ENCODE results near the gene RAB30. TPM values are rescaled to one million over a fixed set of nuclear protein-coding genes. Genes with fewer than 3 reads are reported as not detected.
A peak's percentile ranks its signal among the peaks of the same experiment; 100 is the strongest.

The RAB30 gene
- total RNA-seq, 2 donors from 2014 or later, result 8.4 to 15.8 TPM

DNA sequence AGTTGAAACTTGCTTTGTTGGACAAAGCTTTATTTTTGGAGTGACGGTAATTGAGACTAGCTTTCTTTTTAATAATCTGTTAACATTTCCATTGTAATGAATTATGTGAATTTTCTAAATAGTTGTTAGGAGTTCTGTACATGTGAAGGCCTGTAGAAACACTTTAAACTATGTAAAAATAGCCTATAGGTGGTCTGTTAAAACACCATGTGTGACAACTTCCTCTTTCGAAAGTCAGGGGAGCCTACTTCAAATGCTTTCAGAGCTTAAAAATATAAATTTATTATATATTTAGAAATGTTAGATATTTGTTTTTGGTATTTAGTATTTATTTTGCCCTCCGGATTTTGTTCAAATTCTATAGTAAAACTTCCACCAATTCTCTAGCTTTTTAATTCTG, 141.5 kb downstream of the RAB30 start:
- Histone ChIP-seq H3K9me3 (ENCODE audit: control insufficient read depth, low read length) (no peaks in the 10 kb centered on the region), H3K27me3 (ENCODE audit: control insufficient read depth, insufficient read depth, low read length, poor library complexity, severe bottlenecking) (no peaks in the 10 kb centered on the region), H3K9ac (ENCODE audit: extremely low read depth, low read length, poor library complexity, severe bottlenecking) (no peak overlapping the region), H3K4me1 (ENCODE audit: control insufficient read depth, insufficient read depth, low read length) (no peaks in the 10 kb centered on the region), H3K36me3 (ENCODE audit: control insufficient read depth, insufficient read depth, low read length) (peaks cover 21% of the 10 kb centered on the region), H3K4me3 (ENCODE audit: low read length) (no peak overlapping the region), H3K27ac (ENCODE audit: low read depth, low read length) (no peak overlapping the region)
- Mint-ChIP-seq H3K4me1 (no peaks in the 10 kb centered on the region), H3K36me3 (ENCODE audit: low read depth) (peaks cover 26% of the 10 kb centered on the region), H3K4me3 (no peak overlapping the region), H3K9me3 (no peaks in the 10 kb centered on the region), H3K27ac (no peak overlapping the region), H3K27me3 (ENCODE audit: insufficient read depth) (no peaks in the 10 kb centered on the region)
- WGBS, 2 experiments (ENCODE audit: insufficient coverage in 1 of 2, insufficient read length in 1 of 2), result 0% methylated on average over 1 of the region's 3 CpGs; no CpG with 5 or more reads in 1 of the 2 experiments
- no peak for DNase-seq
- TF ChIP-seq, protein P1, sequence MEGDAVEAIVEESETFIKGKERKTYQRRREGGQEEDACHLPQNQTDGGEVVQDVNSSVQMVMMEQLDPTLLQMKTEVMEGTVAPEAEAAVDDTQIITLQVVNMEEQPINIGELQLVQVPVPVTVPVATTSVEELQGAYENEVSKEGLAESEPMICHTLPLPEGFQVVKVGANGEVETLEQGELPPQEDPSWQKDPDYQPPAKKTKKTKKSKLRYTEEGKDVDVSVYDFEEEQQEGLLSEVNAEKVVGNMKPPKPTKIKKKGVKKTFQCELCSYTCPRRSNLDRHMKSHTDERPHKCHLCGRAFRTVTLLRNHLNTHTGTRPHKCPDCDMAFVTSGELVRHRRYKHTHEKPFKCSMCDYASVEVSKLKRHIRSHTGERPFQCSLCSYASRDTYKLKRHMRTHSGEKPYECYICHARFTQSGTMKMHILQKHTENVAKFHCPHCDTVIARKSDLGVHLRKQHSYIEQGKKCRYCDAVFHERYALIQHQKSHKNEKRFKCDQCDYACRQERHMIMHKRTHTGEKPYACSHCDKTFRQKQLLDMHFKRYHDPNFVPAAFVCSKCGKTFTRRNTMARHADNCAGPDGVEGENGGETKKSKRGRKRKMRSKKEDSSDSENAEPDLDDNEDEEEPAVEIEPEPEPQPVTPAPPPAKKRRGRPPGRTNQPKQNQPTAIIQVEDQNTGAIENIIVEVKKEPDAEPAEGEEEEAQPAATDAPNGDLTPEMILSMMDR (conservative IDR thresholded peaks at IDR 0.05), result no peak

DNA sequence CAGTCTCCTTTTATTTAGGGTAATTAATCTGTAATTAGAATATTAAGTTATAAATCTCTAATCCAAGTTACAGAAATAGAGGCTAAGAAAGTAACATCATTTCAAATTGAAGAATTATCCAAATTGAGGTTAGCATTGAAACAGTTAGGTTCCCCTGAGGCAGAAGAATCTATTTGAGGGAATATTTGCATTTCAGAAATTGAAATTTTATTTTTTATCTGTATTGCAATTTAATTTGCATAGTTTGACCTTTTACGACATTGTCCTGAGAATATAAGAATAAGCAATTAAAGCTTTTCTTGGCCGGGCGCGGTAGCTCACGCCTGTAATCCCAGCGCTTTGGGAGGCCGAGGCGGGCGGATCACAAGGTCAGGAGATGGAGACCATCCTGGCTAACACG, 142.6 kb downstream of the RAB30 start:
- H3K4me1 Mint-ChIP-seq, result no peaks in the 10 kb centered on the region
- no peak overlapping the region for H3K4me3 Mint-ChIP-seq

DNA sequence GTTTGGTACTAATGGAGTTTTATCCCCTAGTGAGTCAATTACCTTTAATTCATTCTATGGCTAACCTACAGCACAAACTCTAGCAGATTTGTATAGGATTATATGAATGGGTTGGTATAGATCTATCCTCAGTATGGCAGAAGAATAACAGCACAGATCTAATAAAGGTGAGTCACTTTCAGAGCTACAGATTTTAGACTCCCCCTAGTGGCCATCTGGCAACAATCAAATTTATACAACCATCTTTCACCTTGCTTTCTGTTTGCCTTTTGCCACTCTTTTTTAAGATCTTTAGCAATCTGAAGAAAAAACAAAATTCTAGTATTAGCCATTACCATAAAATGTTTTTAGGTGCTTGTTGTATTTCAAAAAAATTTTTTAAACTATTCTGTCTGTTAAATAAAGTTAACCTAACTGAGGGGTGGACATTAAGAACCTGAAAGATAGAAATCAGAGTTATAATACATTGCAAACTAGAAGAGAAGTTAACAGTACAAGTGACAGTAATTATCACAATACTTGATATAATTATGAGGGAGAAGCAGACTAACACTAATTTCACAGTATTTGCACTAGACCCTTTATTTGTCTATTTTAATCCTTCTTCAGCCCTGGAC, 144.3 kb downstream of the RAB30 start:
- Mint-ChIP-seq H3K4me1 (peaks cover 9% of the 10 kb centered on the region), H3K36me3 (ENCODE audit: low read depth) (peaks cover 19% of the 10 kb centered on the region), H3K4me3 (no peak overlapping the region), H3K9me3 (no peaks in the 10 kb centered on the region), H3K27me3 (ENCODE audit: insufficient read depth) (no peaks in the 10 kb centered on the region), H3K27ac (no peak overlapping the region)
- TF ChIP-seq, protein P1 (conservative IDR thresholded peaks at IDR 0.05), result peak; percentile 89
- H3K27ac ChIP-seq (ENCODE audit: low read depth, low read length), result no peak overlapping the region
- H3K27me3 ChIP-seq (ENCODE audit: control insufficient read depth, insufficient read depth, low read length, poor library complexity, severe bottlenecking), result no peaks in the 10 kb centered on the region
- peaks cover 7% of the 10 kb centered on the region for H3K4me1 ChIP-seq (ENCODE audit: control insufficient read depth, insufficient read depth, low read length)
- peaks cover 17% of the 10 kb centered on the region for H3K36me3 ChIP-seq (ENCODE audit: control insufficient read depth, insufficient read depth, low read length)
- DNase-seq, result no peak
- H3K9me3 ChIP-seq (ENCODE audit: control insufficient read depth, low read length), result no peaks in the 10 kb centered on the region
- no peak overlapping the region for H3K9ac ChIP-seq (ENCODE audit: extremely low read depth, low read length, poor library complexity, severe bottlenecking)
- no peak overlapping the region for H3K4me3 ChIP-seq (ENCODE audit: low read length)

More for the DNA sequence above, 142.6 kb downstream of the RAB30 start:
- H3K36me3 ChIP-seq (ENCODE audit: control insufficient read depth, insufficient read depth, low read length), result peaks cover 17% of the 10 kb centered on the region
- H3K27ac ChIP-seq (ENCODE audit: low read depth, low read length), result no peak overlapping the region
- no peaks in the 10 kb centered on the region for H3K27me3 Mint-ChIP-seq (ENCODE audit: insufficient read depth)
- no peaks in the 10 kb centered on the region for H3K9me3 ChIP-seq (ENCODE audit: control insufficient read depth, low read length)
- 87 to 96% methylated on average over 3 to 6 of the region's 10 CpGs for WGBS, 2 experiments (ENCODE audit: insufficient coverage in 1 of 2, insufficient read length in 1 of 2)
- no peaks in the 10 kb centered on the region for H3K4me1 ChIP-seq (ENCODE audit: control insufficient read depth, insufficient read depth, low read length)
- DNase-seq, result no peak
- no peaks in the 10 kb centered on the region for H3K9me3 Mint-ChIP-seq
- H3K27ac Mint-ChIP-seq, result no peak overlapping the region
- TF ChIP-seq, protein P1 (conservative IDR thresholded peaks at IDR 0.05), result no peak
- H3K27me3 ChIP-seq (ENCODE audit: control insufficient read depth, insufficient read depth, low read length, poor library complexity, severe bottlenecking), result no peaks in the 10 kb centered on the region
- peaks cover 31% of the 10 kb centered on the region for H3K36me3 Mint-ChIP-seq (ENCODE audit: low read depth)
- no peak overlapping the region for H3K9ac ChIP-seq (ENCODE audit: extremely low read depth, low read length, poor library complexity, severe bottlenecking)
- H3K4me3 ChIP-seq (ENCODE audit: low read length), result no peak overlapping the region
